Prostate gland (tissue), 2 donors: ENCODE measurements around the gene TPM2. TPM values are rescaled to one million over a fixed set of nuclear protein-coding genes. Genes with fewer than 3 reads are reported as not detected.

ENCODE experiments used
- DNase-seq: peaks from one replicate; pipeline ENCODE4 v3.0.0-alpha.2; 2019; ENCODE audit warnings: low spot score
- H3K27ac ChIP-seq, 2 donors: fragments of 200-600 bp; sonication (generic); 2 replicates each; pipeline ENCODE4 v1.5.1; 2017 to 2019
- H3K27me3 ChIP-seq: fragments of 200-600 bp; sonication (generic); replicated peaks from 2 replicates; pipeline ENCODE4 v1.5.1; 2019; ENCODE audit not compliant: insufficient read depth
- H3K36me3 ChIP-seq, 2 donors: fragments of 200-600 bp; sonication (generic); 1 replicate in 1 of 2; 2 replicates in 1 of 2; pipeline versions ENCODE4 v1.5.1 to v1.8.1; 2017 to 2019
- H3K4me1 ChIP-seq: fragments of 200-600 bp; sonication (generic); replicated peaks from 2 replicates; pipeline ENCODE4 v1.5.1; 2019
- H3K4me3 ChIP-seq, 2 donors: fragments of 200-600 bp; sonication (generic); 2 replicates each; pipeline ENCODE4 v1.5.1; 2017 to 2019
- H3K9me3 ChIP-seq: fragments of 200-600 bp; sonication (generic); 2 replicates; pipeline ENCODE4 v1.5.1; 2017
- CTCF ChIP-seq, 4 experiments: fragments of 200-600 bp in 2 of 4; fragments of 450-650 bp in 2 of 4; sonication (generic) in 2 of 4; IDR thresholded peaks; 1 replicate in 3 of 4; 2 replicates in 1 of 4; pipeline ENCODE4 v1.5.1; 2016 to 2019; ENCODE audit warnings: antibody characterized with exemption in 4 of 4, mild to moderate bottlenecking in 2 of 4, moderate library complexity in 2 of 4
- POLR2A ChIP-seq: fragments of 450-650 bp; IDR thresholded peaks from one replicate; pipeline ENCODE4 v1.6.1; 2016; ENCODE audit warnings: antibody characterized with exemption, mild to moderate bottlenecking
- POLR2AphosphoS5 ChIP-seq: sonication (generic); formaldehyde crosslinking; IDR thresholded peaks from one replicate; pipeline ENCODE4 v1.6.1; 2017; ENCODE audit warnings: antibody characterized with exemption
- WGBS: methylation state at CpG from one replicate; pipeline ENCODE4 v1.1.5; 2018; 5-methylcytosine and 5-hydroxymethylcytosine counted together
- intact Hi-C: fragments of 100-400 bp; cut with DNase I; formaldehyde crosslinking; loops from one replicate; pipeline ENCODE4 v1.14.2; 2022
- total RNA-seq, 2 donors: library from RNA; depleted of rRNA; stranded (reverse); fragments of >200 nt; gene quantifications; one replicate each; pipeline ENCODE4 v1.1.0, GENCODE V29; 2016

The TPM2 gene
- total RNA-seq, 2 donors from 2014 or later, result 1,037 to 1,042 TPM

GRCh38 chr9:35673132-35674024 is 16.3 kb downstream of the TPM2 start, which contains the start of gene CA9:
TSS of gene CA9 (plus strand) at chr9:35673928. CDS start at chr9:35673960, 32 bp downstream.
- H3K27ac ChIP-seq, result no peak within 1 kb of the TSS
- no peaks in the 10 kb centered on the region for H3K36me3 ChIP-seq
- WGBS, result 21% methylated on average over 10 of the region's 10 CpGs
- intact Hi-C loops, result no loop called here
- no peak for DNase-seq
- H3K4me3 ChIP-seq, result no peak within 1 kb of the TSS
- H3K9me3 ChIP-seq, result no peaks in the 10 kb centered on the region
- TF ChIP-seq POLR2A, result no peak
- TF ChIP-seq CTCF (IDR thresholded peaks at IDR 0.05), result no peak
- TF ChIP-seq POLR2AphosphoS5, result no peak
- no peaks in the 10 kb centered on the region for H3K4me1 ChIP-seq
- H3K27me3 ChIP-seq, result no peaks in the 10 kb centered on the region

GRCh38 chr9:35669331-35670145 is 20.2 kb downstream of the TPM2 start:
- H3K4me3 ChIP-seq, result no peak overlapping the region
- no peaks in the 10 kb centered on the region for H3K9me3 ChIP-seq
- H3K27ac ChIP-seq, result peak overlapping the region in 1 of 2 donors; percentile 11
- 53% methylated on average over 6 of the region's 6 CpGs for WGBS
- intact Hi-C loops, result no loop called here
- no peaks in the 10 kb centered on the region for H3K27me3 ChIP-seq
- H3K4me1 ChIP-seq, result no peaks in the 10 kb centered on the region
- DNase-seq, result no peak
- TF ChIP-seq POLR2AphosphoS5, result no peak
- no peak for TF ChIP-seq CTCF (IDR thresholded peaks at IDR 0.05)
- no peaks in the 10 kb centered on the region for H3K36me3 ChIP-seq

GRCh38 chr9:35667939-35668338 is 21.8 kb downstream of the TPM2 start:
- Histone ChIP-seq H3K4me3 (no peak overlapping the region), H3K27ac (no peak overlapping the region), H3K9me3 (no peaks in the 10 kb centered on the region), H3K27me3 (no peaks in the 10 kb centered on the region), H3K36me3 (no peaks in the 10 kb centered on the region), H3K4me1 (no peaks in the 10 kb centered on the region)
- intact Hi-C loops, result no loop called here
- TF ChIP-seq POLR2A (no peak), POLR2AphosphoS5 (no peak), CTCF (IDR thresholded peaks at IDR 0.05) (no peak)
- no peak for DNase-seq
- 96% methylated on average over 3 of the region's 3 CpGs for WGBS

- H3K27ac ChIP-seq, result no peak overlapping the region
- 89% methylated on average over 5 of the region's 5 CpGs for WGBS
- H3K4me3 ChIP-seq, result no peak overlapping the region
- intact Hi-C loops, result no loop called here
- no peaks in the 10 kb centered on the region for H3K27me3 ChIP-seq
- no peaks in the 10 kb centered on the region for H3K4me1 ChIP-seq
- no peaks in the 10 kb centered on the region for H3K9me3 ChIP-seq
- TF ChIP-seq POLR2A, result no peak
- no peak for TF ChIP-seq CTCF (IDR thresholded peaks at IDR 0.05)
- no peaks in the 10 kb centered on the region for H3K36me3 ChIP-seq
- no peak for DNase-seq
Observed at GRCh38 chr9:35666549-35666948, 23.2 kb downstream of the TPM2 start.
